CD4-positive, alpha-beta T cell treated with Interleukin-2 at 100 ng/mL for 4 hours (primary cell): ENCODE results near the gene H6PD.

Source experiments
- DNase-seq: peaks from one replicate; pipeline ENCODE4 v3.0.0-alpha.2; 2020; ENCODE audit warnings: low spot score

H6PD gene

DNA sequence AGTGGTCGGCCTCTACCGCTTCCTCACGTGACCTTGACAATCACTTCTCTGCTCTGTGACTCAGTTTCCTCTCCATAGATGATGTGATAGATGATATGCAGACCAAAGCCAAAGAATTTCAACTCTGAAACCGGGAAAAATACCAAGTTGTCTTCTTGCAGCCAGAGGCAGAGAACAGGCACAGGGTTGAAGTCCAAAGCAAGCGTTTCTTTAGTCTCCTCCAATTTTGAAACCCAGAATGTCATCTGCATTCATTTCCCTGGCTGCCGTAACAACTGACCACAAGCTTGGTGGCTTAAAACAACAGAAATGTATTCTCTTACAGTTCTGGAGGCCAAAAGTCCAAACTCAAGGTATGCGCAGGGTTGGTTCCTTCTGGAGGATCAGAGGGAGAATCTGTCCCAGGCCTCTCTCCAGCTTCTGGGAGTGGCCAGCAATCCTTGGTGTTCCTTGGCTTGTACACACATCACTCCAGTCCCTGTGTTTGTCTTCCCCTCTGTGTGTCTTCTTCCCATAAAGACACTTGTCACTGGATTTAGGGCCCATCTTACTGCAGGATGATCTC lies 30.3 kb upstream of the H6PD start:
- no peak for DNase-seq

DNA sequence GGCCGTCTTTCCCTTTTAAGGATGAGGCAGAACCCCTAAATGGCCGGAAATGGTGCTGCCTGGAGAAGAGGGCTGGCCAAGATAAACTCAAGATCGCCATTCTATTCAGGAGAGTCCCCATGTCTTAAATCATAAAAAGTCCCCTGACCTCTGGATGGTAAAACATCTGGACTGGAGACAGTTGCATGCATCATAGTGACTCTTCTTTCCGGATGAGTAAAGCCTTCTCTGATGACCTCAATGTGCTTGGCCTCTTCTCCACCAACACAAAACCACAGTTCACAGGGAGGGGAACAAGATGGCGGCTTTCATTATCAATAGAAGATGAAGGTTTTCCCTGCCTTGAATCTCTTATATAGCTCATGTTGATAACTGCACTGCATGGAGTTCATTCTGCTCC lies 27.5 kb upstream of the H6PD start:
- DNase-seq, result no peak

DNA sequence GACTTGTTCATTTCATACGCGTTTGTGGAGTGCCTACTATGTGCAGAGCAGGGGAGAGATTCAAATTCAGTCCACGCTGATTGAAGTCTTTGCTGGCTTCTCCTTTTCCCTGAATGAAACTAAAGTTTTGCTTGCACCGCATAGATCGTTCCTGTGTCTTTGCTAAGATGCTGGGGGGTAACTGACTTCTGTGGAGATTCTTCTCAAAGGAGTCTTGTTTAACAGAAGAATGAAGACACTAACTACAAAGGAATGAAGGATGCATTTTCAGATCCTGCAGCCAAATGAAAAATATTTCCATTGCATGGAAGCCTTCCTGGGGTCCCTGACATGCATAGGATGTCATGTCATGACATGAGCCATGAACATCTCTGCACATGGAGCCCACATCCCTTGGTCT lies 26.9 kb upstream of the H6PD start:
- DNase-seq, result no peak

DNA sequence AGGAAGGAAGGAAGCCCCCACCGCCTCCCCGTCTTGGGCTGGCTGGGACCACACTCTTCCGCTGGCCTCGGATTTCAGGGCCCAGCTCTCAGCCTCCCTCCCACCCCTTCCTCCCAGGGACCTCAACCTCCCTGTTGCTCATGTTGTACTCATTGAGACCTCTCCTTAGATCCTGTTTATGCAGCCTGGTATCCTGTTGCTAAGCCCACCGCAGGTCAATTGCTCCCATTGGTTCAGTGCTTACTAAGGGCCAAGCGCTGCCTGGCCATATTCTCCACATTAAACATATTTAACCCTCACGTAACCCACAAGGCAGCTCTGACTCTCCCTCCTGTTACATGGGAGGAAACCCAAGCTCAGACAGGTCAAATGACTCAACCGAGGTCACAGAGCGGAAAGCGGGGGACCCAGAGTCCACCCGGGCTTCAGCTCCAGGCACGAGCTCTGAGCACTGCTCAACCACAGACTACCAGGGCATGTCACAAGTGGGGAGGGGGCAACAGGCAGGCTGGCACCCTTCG lies 23.2 kb upstream of the H6PD start:
- DNase-seq, result no peak

DNA sequence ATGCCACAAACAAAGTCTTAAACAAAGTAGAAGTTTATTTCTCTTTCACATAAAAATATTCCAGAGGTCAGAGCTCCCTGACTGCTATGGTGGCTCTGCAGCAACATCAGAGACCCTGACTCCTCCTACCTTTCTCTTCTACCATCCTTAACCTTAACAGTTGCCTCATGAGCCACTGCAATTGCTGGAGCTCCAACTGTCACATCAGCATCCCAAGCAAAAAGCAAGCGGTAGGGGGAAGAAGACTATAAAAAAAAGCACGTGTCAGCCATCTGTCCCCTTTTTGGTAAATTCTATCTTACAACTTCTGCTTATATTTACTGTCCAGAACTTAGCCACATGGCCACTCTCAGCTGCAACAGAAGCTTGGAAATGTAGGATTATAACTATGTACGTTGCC lies 21.8 kb upstream of the H6PD start:
- no peak for DNase-seq

DNA sequence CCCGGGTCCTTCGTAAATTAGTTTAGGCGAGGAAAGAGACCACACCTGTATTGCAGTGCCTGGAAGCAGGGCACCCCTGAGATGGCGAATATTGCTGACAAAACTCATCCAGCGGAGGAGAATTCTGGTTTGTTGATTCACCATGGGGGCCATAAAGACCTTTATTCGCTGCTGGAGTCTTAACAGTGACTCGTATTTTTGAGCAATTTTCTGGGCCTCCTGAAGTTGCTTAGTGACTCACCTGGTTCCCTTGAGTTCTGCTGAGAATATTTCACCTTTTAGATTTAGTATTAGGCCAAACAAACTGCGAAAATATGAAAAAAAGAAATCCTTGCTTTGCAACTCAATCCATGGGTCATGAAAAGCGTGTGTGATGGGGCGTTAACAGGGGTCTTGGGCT lies 20.6 kb upstream of the H6PD start:
- no peak for DNase-seq

DNA sequence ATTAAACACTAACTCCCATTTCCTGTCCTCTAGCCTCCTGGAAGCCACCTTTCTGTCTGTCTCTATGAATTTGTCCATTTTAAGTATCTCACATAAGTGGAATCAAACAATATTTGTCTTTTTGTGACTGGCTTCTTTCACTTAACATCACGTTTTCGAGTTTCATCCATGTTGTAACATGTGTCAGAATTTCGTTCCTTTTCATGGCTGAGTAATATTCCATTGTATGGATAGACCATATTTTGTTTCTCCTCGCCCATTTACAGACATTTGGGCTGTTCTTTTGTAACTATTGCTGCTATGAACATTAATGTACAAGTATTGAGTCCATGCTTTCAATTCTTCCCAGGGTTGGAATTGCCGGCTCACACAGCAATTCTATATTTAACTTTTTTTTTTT lies 15.7 kb upstream of the H6PD start:
- no peak for DNase-seq

DNA sequence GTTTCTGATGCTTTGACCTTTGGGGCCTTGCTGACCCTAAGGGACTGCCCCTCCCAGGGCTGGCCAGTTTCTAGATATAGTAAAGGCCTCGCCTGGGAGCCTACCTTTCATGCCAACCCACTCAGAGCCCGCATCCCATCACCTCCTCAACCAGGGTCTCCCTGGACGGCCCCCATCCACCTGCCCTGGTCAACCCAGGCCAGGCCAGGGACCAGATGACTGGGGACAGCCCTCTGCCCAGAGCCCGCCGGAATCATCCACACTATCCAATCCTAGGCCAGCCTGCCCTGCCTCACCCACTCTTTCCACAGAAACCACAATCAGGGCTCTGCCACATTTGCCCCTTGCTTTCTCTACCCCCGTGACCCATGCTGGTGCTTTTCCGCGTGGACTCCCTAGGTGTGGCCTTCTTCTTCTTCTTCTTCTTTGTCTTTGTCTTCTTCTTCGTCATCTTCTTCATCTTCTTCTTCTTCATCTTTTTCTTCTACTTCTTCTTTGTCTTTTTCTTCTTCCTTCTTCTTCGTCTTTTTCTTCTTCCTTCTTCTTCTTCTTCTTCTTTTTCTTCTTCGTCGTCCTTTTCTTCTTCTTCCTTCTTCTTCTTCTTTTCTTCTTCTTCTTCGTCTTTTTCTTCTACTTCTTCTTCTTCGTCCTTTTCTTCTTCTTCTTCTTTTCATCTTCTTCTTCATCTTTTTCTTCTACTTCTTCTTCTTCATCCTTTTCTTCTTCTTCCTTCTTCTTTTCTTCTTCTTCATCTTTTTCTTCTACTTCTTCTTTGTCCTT lies 11.5 kb upstream of the H6PD start:
- no peak for DNase-seq

DNA sequence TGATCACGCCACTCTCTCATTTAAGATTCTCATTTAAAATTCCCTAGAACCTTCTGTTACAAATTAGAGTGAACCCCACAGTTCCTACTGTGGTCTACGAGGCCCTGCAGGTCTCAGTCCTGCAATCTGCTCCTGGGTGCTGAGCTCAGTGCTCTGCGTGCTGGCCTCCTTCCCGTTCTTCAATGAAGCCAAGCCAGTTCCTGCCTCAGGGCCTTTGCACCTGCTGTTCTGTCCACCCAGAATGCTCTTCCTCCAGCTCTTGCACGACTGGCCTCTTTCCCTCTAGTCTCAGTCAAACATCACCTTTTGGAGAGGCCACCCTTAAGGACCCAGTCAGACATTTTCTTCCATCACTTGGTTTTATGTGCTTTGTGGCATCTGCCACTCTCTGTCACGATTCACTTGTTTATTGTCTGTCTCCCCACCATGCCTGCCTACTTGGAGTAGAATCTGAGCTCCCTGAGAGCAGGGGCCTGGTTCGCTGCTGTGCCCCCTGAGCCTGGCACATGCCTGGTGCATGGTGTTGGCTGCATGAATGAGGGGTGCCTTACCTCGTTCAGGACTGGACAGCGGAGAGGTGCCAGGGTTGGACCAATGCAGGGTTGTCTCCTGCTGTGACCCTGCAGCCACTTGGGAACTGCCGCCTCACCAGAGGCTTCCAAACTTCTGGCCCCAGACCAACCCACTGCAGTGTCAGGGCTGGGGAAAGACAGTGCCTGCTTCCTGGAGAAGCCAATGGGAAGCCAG lies 9.7 kb upstream of the H6PD start:
- no peak for DNase-seq

DNA sequence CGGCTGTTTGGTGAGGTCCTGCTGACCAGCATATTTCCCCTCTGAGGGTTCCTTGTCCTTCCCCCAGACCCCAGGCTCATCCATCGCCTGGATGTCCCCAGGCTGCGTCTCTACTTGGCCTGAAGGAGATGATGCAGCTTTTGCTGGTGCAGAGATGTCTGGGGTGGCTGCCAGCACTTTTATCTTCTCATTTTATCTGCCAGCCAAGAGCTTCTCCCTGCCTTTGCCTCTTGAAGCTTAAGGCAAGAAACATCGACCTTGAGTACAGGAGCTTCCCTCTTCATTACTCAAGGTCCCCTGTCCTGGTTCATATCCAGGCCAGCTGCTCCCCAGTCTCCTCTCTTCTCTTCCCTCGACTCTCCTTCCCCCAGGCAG lies 9.2 kb upstream of the H6PD start:
- DNase-seq, result no peak

DNA sequence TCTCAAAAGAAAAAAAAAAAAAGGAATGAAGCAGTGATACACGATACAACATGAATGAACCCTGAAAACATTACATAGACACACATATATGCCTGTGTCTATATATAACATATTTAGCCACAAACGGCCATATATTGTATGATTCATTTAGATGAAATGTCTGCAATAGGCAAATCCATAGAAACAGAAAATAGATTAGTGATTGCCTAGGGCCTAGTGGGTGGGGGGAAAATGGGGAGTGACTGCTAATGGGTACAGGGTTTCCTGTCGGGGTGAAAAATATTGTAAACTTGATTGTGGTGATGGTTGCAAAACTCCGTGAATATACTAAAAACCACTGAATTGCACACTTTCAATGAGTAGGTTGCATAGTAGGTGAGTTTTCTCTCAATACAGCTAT lies 6.0 kb upstream of the H6PD start:
- DNase-seq, result no peak

DNA sequence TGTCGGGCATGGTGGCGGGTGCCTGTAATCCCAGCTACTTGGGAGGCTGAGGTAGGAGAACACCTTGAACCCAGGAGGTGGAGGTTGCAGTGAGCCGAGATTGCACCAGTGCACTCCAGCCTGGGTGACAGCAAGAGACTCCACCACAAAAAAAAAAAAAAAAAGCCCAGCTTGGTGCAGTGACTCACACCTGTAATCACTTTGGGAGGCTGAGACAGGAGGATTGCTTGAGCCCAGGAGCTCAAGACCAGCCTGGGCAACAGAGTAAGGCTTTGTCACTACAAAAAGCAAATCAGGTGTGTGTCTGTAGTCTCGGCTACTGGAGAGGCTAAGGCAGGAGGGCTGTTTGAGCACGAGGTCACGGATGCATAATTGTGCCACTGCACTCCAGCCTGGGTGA lies 5.0 kb upstream of the H6PD start:
- DNase-seq, result no peak

DNA sequence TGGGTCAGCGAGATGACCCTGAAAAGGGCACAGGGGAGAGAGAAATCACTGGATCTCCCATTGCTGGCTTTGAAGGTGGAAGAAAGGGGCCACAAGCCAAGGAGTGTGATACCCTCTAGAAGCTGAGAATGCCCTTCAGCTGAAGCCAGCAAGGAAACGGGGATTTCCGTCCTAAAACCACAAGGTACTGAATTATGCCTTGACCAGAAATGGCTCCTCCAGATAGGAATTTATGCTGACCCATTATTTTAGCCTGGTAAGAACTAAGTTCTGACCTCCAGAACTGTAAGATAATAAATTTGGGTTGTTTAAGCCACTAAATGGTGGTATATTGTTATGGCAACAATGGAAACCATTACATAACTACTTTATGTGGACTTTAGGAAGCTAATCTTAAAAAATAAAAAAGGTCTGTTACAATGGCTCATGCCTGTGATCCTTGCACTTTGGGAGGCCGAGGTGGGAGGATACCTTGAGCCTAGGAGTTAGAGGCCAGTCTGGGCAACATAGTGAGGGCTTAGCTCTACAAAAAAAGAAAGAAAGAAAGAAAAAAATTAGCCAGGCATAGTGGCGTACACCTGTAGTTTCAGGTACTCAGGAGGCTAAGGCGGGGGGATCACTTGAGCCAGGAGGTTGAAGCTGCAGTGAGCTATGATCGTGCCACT lies 3.6 kb upstream of the H6PD start:
- no peak for DNase-seq

DNA sequence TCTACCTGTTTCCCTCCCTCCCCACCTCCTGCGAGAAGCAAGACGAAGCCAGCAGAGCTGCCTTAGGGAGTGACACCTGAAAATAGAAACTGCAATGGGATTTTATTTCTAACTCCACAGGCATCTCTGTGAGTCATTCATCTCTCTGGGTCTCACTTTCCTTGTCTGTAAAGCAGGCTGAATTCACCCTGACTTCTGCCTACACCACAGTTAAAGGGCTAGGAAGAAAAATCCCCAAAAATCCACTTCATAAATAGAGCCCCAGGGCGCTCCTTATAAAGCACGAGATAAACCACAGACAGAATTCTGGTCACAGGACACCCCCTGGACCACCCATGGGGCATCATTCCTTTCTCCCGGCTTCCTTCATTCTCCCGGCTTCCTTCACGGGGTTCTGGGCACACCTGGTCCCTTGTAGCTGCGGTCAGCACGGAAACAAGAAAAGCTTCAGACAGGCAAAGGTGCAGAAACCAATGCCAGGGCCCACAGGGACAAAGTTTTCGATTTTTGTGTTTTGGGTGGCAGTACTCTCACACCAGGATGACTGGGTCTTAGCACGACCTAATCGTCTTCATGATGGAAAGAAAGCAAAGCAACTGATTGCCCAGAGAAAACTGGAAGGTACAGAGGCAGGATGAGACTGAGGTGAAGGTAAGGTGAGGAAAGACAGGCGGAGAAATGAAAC lies 2.8 kb upstream of the H6PD start:
- no peak for DNase-seq

DNA sequence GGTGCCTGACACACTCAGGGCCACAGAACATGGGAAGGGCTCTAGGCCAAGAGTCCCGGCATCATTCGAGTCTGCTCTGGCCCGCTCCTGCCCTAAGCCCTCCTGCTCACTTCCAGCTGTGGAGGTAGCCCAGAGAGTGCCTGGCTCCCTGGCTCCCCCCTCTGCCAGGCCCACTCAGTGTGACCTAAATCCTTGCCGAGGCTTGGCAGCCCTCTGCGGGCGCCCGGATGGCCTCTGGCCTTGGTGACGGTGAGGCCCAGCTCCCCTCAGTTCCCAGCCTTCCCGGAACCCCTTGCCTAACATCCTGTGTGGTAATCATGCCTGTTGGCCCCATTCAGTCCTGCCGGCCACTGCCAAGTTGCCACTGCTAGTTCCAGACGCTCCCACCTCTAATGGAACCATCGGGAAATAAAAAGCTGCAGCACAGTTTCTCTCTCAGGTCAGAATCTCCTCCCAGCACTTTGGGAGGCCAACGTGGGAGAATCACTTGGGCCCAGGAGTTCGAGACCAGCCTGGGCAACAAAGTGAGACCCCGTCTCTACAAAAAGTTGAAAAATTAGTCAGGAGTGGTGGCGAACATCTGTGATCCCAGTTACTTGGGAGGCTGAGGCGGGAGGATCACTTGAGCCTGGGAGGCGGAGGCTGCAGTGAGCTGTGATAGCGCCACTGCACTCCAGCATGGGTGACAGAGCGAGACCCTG lies 1.2 kb upstream of the H6PD start:
- no peak for DNase-seq

DNA sequence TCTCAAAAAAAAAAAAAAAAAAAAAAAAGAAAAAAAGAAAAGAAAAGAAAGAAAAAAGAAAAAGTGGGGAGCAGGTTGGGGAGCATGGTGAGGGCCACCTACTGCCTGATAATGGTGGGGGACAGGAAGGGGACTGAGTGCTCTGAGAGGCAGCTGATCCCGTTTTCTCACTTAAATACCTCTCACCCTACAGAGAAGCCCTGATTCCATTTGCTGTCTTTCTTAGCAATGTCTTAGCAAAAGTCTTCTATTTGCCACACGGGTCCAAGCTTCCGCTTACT lies 692 bp upstream of the H6PD start:
- DNase-seq, result no peak

DNA sequence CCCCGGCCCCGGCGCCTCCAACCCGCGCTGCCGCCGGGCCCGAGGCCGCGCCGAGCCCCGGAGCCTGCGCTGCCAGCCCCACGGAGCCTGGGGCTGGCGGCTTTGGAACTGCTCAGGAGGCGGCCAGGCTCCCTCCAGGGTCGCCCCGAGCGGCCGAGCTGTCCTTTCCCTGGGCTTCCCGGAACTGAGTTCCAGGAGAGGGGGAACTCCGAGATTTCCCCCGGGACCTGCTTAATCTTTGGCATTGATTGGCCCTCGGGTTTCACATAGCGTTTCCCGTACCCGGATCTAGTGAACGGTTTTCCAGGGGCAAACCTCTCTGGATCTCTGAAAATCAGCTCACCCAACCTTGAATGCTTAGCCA lies 504 bp downstream of the H6PD start:
- DNase-seq, result no peak

DNA sequence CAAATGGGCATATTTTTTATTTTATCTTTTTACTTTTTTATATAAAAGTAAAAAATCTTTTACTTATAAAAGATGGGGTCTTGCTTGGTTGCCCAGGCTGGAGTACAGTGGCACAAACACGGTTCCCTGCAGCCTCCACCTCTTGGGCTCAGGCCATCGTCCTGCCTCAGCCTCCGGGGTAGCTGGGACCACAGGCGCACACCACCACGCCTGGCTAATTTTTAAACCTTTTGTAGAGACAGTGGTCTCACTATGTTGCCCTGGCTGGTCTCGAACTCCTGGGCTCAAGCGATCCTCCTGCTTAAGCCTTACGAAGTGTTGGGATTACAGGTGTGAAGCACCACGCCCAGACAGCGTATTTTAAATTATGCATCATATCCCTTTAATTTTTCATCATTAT lies 986 bp downstream of the H6PD start:
- DNase-seq, result no peak

DNA sequence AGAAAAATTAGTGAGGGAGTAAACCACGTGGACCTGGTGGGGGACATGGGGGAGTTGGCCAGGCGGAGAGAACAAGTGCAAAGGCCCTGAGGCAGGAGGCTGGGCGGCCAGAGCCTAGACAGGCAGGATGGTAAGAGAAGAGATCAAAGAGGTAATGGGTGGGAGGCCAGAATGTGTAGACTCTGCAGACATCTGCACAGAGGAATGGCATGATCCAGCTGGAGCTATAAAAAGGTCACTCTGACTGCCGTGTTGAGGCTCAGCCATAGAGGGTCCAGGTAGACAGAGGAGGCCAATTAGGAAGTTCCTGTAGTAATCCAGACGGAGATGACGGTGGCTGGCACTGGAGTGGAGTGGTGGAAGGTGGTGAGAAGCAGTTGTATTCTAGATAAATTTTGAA lies 3.6 kb downstream of the H6PD start:
- no peak for DNase-seq

DNA sequence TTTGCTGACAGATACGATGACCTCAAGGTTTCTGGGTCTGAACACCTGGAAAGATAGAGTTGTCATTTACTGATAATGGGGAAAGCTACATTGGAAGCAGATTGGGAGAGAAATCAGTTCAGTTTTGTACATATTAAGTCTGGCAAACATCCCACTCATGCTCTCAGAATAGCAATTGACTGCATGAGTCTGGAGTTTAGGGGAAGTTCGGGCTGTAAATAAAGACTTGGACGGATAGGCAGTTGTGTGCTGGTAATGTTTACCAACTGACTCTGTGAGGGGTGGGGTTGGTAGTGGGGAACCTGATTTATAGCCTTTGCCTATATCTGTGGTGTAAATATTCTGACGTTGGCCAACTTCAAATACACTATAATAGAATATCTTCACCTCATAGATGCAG lies 4.0 kb downstream of the H6PD start:
- no peak for DNase-seq

DNA sequence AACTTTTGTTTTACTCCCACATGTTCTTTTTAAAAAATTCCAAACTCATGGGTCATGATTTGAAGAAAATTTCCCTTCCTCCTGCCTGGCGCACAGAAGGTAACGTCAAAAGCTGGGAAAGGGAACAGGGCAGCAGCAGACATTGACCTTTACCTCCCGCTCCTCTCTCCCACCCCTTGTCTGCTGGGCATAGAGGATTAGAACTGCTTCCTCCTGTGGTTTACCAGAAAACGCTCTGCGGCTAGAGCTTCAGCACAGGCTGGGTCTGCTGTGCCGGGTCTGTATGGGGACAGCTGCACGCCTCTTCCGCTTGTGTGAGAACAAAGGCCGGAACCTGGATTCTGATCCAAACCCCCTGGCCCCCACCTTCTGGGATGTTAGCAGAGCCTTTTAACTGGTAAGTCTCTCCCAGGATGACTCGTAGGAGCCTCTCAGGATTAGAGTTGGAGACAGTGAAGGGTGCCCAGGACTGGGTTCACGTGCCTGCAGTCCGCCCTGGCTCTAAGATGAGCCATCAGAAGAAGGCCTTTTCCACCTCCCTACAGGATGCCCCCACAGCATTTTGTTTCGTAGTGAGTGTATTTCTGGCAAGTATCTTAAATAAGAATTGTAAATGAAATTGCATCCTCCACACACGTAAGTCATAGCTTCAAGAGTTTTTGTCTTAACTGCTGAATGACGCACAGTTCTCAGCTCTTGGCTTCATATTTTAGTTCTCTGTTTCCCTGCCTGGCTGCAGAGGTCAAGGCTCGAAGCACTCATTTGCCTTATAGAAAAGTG lies 5.2 kb downstream of the H6PD start:
- DNase-seq, result peak; percentile 41
